Bronchial epithelial cell (primary cell): ENCODE measurements around the gene FUBP3. TPM values are rescaled to one million over a fixed set of nuclear protein-coding genes. Genes with fewer than 3 reads are reported as not detected.

Source experiments
- DNase-seq: peaks from one replicate; pipeline ENCODE4 v3.0.0-alpha.2; 2010; ENCODE audit warnings: low read depth
- FAIRE-seq: peaks from 2 replicates; lab custom pipeline; 2011; peaks lifted over from hg19 to GRCh38; lab: Jason Lieb, UNC
- H3K27me3 ChIP-seq: 2 replicates; pipeline ENCODE4 v1.5.1; 2011; ENCODE audit warnings: low read length; ENCODE audit not compliant: control insufficient read depth, insufficient read depth
- H3K36me3 ChIP-seq: 2 replicates; pipeline ENCODE4 v1.5.1; 2011; ENCODE audit warnings: low read length; ENCODE audit not compliant: control insufficient read depth, insufficient read depth
- H3K4me3 ChIP-seq: 2 replicates; pipeline ENCODE4 v1.5.1; 2011; ENCODE audit warnings: mild to moderate bottlenecking, low read depth, low read length, control low read depth
- total RNA-seq: library from RNA; depleted of rRNA; stranded (reverse); fragments of >200 nt; gene quantifications from 2 replicates; pipeline ENCODE4 v1.2.1, GENCODE V29; 2014
- TF ChIP-seq, protein P1 (sequence below): IDR thresholded peaks from 2 replicates; pipeline ENCODE4 v1.5.1; 2011; ENCODE audit warnings: mild to moderate bottlenecking, moderate library complexity, low read length, control low read depth, inconsistent platforms; ENCODE audit not compliant: insufficient read depth, severe bottlenecking

The FUBP3 gene
- total RNA-seq, 1 donor from 2014 or later = 45.8 TPM

DNA sequence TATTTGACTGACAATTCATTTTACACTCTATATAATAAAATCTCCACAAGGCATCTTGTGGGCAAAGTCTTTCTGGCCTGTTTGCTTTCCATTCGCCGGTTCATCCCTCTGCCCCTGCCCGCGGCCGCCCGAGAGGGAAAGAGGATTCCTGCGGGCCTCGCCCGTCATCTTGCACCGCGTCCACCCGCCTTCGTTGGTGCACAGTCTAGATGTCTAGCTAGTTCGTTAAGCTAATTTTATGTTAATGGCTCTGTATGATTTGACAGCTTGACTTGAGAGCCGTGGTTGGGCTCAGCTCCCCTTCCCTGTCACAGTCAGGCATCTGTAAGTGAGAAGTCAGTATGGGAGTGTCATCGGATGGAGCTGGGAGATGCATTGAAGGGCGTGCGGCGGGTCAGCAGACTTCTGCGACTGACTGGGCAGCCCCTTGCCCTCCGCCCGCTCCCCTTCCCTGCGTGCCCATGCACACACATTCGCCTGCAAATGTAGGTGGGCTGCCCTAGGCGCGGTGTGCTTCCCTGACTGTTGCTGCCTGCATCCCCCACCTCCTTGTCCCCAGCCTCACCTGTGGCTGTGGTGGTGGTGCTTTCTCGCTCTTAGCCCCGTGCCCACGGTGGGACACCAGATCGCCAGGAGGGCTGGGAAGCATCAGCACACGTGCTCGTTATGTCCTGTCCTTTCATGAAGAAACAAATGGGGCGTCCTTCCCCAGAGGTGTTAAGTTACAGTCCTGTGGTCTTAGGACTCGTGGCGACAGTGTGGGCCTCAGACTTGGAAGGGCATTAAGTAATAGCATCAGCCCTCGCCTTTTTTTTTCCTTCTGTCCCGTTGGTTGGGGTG, 59.1 kb downstream of the FUBP3 start:
- FAIRE-seq = no peak
- TF ChIP-seq, protein P1, sequence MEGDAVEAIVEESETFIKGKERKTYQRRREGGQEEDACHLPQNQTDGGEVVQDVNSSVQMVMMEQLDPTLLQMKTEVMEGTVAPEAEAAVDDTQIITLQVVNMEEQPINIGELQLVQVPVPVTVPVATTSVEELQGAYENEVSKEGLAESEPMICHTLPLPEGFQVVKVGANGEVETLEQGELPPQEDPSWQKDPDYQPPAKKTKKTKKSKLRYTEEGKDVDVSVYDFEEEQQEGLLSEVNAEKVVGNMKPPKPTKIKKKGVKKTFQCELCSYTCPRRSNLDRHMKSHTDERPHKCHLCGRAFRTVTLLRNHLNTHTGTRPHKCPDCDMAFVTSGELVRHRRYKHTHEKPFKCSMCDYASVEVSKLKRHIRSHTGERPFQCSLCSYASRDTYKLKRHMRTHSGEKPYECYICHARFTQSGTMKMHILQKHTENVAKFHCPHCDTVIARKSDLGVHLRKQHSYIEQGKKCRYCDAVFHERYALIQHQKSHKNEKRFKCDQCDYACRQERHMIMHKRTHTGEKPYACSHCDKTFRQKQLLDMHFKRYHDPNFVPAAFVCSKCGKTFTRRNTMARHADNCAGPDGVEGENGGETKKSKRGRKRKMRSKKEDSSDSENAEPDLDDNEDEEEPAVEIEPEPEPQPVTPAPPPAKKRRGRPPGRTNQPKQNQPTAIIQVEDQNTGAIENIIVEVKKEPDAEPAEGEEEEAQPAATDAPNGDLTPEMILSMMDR = no peak
- Histone ChIP-seq H3K36me3 (peaks cover 17% of the 10 kb centered on the region), H3K27me3 (no peaks in the 10 kb centered on the region), H3K4me3 (no peak overlapping the region)
- DNase-seq = no peak

GRCh38 chr9:130639124-130639765, 59.9 kb downstream of the FUBP3 start:
- Histone ChIP-seq H3K4me3 (no peak overlapping the region), H3K27me3 (no peaks in the 10 kb centered on the region), H3K36me3 (peaks cover 15% of the 10 kb centered on the region)
- peak; percentile 18 for FAIRE-seq
- TF ChIP-seq, protein P1 = no peak
- DNase-seq = no peak

DNA sequence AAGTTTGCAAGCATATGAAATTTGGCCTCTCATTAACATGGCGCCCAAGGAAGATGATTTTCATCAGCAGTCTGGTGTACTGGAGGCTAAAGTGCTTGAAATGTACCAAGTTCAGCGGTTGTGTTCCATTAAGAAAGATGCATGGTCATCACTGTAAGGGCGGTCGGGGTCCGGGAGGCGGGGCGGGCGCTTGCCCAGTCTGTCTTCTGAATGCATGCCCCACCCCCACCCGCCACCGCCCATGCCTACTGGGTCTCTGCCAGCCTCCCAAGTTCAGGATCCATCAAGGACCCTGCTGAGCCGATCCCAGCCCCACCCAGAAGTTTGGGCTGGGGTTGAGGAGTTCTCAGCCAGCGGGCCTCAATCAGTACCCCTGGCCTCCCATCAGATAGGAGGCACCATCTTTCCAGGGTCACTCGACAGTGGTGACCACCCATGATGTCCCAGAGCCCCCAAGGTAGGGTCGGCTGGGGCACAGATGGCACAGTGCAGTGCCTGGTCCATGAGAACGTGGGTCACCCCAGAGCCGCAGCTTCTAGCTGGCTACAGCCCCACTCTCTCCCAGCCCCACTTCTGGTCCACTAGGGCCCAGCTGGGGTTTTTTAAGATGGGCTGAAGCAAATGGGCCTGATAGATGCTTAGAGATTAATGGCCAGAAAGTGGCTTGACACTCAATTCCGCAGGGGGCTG, 60.6 kb downstream of the FUBP3 start:
- FAIRE-seq = no peak
- H3K27me3 ChIP-seq = no peaks in the 10 kb centered on the region
- H3K36me3 ChIP-seq = peaks cover 11% of the 10 kb centered on the region
- H3K4me3 ChIP-seq = no peak overlapping the region
- DNase-seq = no peak
- TF ChIP-seq, protein P1 = no peak

GRCh38 chr9:130640681-130641080, 61.3 kb downstream of the FUBP3 start:
- peaks cover 9% of the 10 kb centered on the region for H3K36me3 ChIP-seq
- DNase-seq (no peak), FAIRE-seq (no peak)
- TF ChIP-seq, protein P1 = no peak
- H3K27me3 ChIP-seq = no peaks in the 10 kb centered on the region
- no peak overlapping the region for H3K4me3 ChIP-seq

DNA sequence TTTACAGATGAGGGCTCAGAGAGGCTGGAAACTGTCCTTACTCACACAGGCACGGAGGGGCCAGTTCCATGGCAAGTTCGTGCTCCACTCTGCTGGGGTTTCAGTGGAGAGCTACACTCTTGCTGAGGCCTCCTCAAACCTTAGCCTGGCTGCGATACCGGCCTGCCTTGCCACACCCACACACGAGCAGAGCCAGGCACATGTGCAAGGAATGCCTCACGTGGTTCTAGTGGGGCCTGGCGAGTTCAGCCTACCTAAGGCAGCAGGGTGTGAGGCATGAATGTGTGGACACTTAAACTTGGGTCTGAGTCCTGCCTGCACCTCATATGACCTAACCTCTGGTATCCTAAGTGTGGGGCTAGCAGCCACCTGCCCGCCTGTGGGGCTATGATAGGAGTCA, 63.5 kb downstream of the FUBP3 start:
- DNase-seq (no peak), FAIRE-seq (no peak)
- H3K36me3 ChIP-seq = peaks cover 2% of the 10 kb centered on the region
- H3K4me3 ChIP-seq = no peak overlapping the region
- TF ChIP-seq, protein P1 = no peak
- H3K27me3 ChIP-seq = no peaks in the 10 kb centered on the region
